B cell (primary cell): ENCODE data around the gene CHCHD3.

Source experiments
- EZH2 ChIP-seq: IDR thresholded peaks from 2 replicates; pipeline ENCODE4 v1.6.1; 2012; ENCODE audit warnings: borderline replicate concordance, low read depth, mild to moderate bottlenecking, moderate library complexity, low read length; ENCODE audit not compliant: insufficient read depth, poor library complexity, severe bottlenecking
- TF ChIP-seq, protein P1 (sequence below): fragments of 200-600 bp; IDR thresholded peaks from one replicate; pipeline ENCODE4 v1.8.0; 2022; ENCODE audit warnings: antibody characterized with exemption, mild to moderate bottlenecking

DNA sequence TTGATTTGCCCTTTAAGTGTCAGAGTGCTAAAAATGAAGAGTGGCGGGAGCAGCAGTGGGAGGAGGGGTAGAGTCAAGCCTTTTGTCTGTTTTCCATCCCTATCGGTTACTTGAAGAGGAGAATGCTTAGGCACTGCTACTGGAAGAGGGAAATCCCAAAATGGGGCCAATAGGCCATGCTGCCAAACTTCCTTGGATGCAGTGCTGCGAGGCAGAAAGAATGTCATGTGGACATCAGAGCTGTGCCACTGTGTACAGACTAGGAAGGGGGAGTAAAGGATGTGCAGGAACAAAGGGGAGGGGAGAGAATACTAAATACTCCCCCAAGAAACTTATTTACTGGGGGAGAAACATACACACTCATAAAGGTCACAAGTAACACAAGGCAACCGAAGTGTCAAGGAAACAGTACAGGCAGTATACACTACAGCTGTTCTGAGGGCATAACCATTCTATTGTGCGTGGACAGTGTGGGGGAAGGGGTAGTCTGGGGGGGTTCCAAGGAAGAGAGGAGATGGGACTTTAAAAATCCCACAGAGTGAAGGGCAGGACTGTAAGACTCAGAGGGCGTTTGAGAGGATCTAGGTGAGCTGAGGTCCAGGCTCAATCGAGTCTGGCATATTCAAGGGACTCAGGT lies 276.9 kb downstream of the CHCHD3 start:
- TF ChIP-seq, protein P1, sequence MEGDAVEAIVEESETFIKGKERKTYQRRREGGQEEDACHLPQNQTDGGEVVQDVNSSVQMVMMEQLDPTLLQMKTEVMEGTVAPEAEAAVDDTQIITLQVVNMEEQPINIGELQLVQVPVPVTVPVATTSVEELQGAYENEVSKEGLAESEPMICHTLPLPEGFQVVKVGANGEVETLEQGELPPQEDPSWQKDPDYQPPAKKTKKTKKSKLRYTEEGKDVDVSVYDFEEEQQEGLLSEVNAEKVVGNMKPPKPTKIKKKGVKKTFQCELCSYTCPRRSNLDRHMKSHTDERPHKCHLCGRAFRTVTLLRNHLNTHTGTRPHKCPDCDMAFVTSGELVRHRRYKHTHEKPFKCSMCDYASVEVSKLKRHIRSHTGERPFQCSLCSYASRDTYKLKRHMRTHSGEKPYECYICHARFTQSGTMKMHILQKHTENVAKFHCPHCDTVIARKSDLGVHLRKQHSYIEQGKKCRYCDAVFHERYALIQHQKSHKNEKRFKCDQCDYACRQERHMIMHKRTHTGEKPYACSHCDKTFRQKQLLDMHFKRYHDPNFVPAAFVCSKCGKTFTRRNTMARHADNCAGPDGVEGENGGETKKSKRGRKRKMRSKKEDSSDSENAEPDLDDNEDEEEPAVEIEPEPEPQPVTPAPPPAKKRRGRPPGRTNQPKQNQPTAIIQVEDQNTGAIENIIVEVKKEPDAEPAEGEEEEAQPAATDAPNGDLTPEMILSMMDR: no peak
- no peak for TF ChIP-seq EZH2
